K562 (cell line): ENCODE data around the gene TMEFF2. TPM values are rescaled to one million over a fixed set of nuclear protein-coding genes. Genes with fewer than 3 reads are reported as not detected.

Source experiments
- ATAC-seq: fragments of 200-7000 bp; cut with Tn5 transposase; 3 replicates; pipeline ENCODE4 v1.9.1; 2020; ENCODE audit warnings: moderate library complexity
- BruUV-seq: library from RNA; stranded (reverse); fragments of 400-500 nt; replicated peaks from 2 replicates; lab custom pipeline; 2021; lab: Mats Ljungman, UMichigan
- CTCF ChIA-PET: fragments of 300-600 bp; formaldehyde crosslinking; extraction: SDS; loops from one replicate; lab custom pipeline; 2021; ENCODE audit warnings: low intra/inter-chr PET ratio; lab: Yijun Ruan, JAX
- POLR2A ChIA-PET: fragments of 300-600, 350-650 bp; sonication (Branson Sonifier 250); formaldehyde crosslinking; extraction: SDS; loops from one replicate; lab custom pipeline; 2021; ENCODE audit warnings: antibody characterized with exemption, inconsistent platforms; lab: Yijun Ruan, JAX
- DNase-seq, 4 experiments: peaks; one replicate each; pipeline versions ENCODE4 v3.0.0 to v3.0.0-alpha.2; 2011 to 2018; ENCODE audit warnings: low spot score in 3 of 4, mixed read lengths in 3 of 4; ENCODE audit errors: extremely low read depth in 1 of 4
- FAIRE-seq: peaks from 2 replicates; lab custom pipeline; 2011; peaks lifted over from hg19 to GRCh38; lab: Jason Lieb, UNC
- H2AFZ ChIP-seq: 2 replicates; pipeline ENCODE4 v1.6.0; 2011; ENCODE audit warnings: low read depth, low read length, control low read depth, inconsistent platforms
- H3K27ac ChIP-seq: fragments of 200-600 bp; 3 replicates; pipeline ENCODE4 v1.8.0; 2011; ENCODE audit warnings: low read depth, mild to moderate bottlenecking, control low read depth, inconsistent platforms, low read length, moderate library complexity, mixed read lengths; ENCODE audit errors: extremely low read depth
- H3K27me3 ChIP-seq, 2 experiments: fragments of 300-600 bp in 1 of 2; 2 replicates in 1 of 2; 3 replicates in 1 of 2; pipeline versions ENCODE4 v1.6.0 to v1.8.0; 2011; ENCODE audit warnings: inconsistent platforms in 2 of 2, low read length in 2 of 2, mild to moderate bottlenecking in 1 of 2, mixed read lengths in 1 of 2, moderate library complexity in 1 of 2; ENCODE audit not compliant: control insufficient read depth in 2 of 2, insufficient read depth in 2 of 2
- H3K36me3 ChIP-seq: fragments of 300-600 bp; 3 replicates; pipeline ENCODE4 v1.8.0; 2011; ENCODE audit warnings: mild to moderate bottlenecking, low read length, inconsistent platforms; ENCODE audit not compliant: control insufficient read depth, insufficient read depth
- H3K4me1 ChIP-seq, 2 experiments: fragments of 200-600 bp in 1 of 2; replicated peaks in 1 of 2; 2 replicates in 1 of 2; 3 replicates in 1 of 2; pipeline versions ENCODE4 v1.5.1 to v1.8.0; 2011; ENCODE audit warnings: inconsistent platforms in 2 of 2, low read length in 2 of 2, mild to moderate bottlenecking in 1 of 2, mixed read lengths in 1 of 2, moderate library complexity in 1 of 2; ENCODE audit not compliant: control insufficient read depth in 2 of 2, insufficient read depth in 2 of 2
- H3K4me2 ChIP-seq: 2 replicates; pipeline ENCODE4 v1.6.1; 2011; ENCODE audit warnings: low read length, control low read depth, inconsistent platforms, mixed read lengths; ENCODE audit not compliant: insufficient read depth
- H3K4me3 ChIP-seq: fragments of 200-600 bp; sonication (generic), shearing (Covaris generic); 2 replicates; pipeline ENCODE4 v1.5.1; 2016; ENCODE audit warnings: control low read depth, inconsistent platforms
- H3K79me2 ChIP-seq: fragments of 200-600 bp; 3 replicates; pipeline ENCODE4 v1.8.0; 2011; ENCODE audit warnings: low read length, inconsistent platforms; ENCODE audit not compliant: control insufficient read depth, insufficient read depth
- H3K9ac ChIP-seq, 2 experiments: 2 replicates each; pipeline versions ENCODE4 v1.6.0 to v1.6.1; 2011; ENCODE audit warnings: low read depth in 2 of 2, low read length in 2 of 2, control low read depth in 1 of 2, inconsistent platforms in 1 of 2, mild to moderate bottlenecking in 1 of 2, mixed read lengths in 1 of 2; ENCODE audit not compliant: insufficient read depth in 1 of 2
- H3K9me1 ChIP-seq: one replicate; pipeline ENCODE4 v1.6.0; 2011; ENCODE audit warnings: inconsistent platforms, mild to moderate bottlenecking, low read length, moderate library complexity; ENCODE audit not compliant: control insufficient read depth, insufficient read depth
- H3K9me3 ChIP-seq: replicated peaks from 2 replicates; pipeline ENCODE4 v1.5.1; 2011; ENCODE audit warnings: low read depth, low read length, inconsistent platforms; ENCODE audit not compliant: control insufficient read depth, insufficient read depth
- H4K20me1 ChIP-seq: replicated peaks from 2 replicates; pipeline ENCODE4 v1.6.1; 2011; ENCODE audit warnings: low read length, inconsistent platforms, mixed read lengths; ENCODE audit not compliant: control insufficient read depth, insufficient read depth
- CBFA2T2 ChIP-seq: fragments of 450-650 bp; conservative IDR thresholded peaks from 2 replicates; pipeline ENCODE4 v1.6.1; 2017; ENCODE audit warnings: mild to moderate bottlenecking
- CBX1 ChIP-seq: sonication (generic); IDR thresholded peaks from 2 replicates; pipeline ENCODE4 v1.6.1; 2016; ENCODE audit warnings: antibody characterized with exemption, low read depth, mild to moderate bottlenecking
- ESRRA ChIP-seq: fragments of 450-650 bp; IDR thresholded peaks from 2 replicates; pipeline ENCODE4 v1.6.1; 2014; ENCODE audit warnings: low read depth, mild to moderate bottlenecking, moderate library complexity, borderline replicate concordance
- EZH2 ChIP-seq: IDR thresholded peaks from 2 replicates; pipeline ENCODE4 v1.6.1; 2012; ENCODE audit warnings: low read depth, mild to moderate bottlenecking, inconsistent platforms, low read length, borderline replicate concordance
- RBM25 ChIP-seq: fragments of 200-400 bp; formaldehyde crosslinking; IDR thresholded peaks from 2 replicates; pipeline ENCODE4 v1.6.1; 2018; ENCODE audit warnings: low read length, low read depth, moderate library complexity; ENCODE audit not compliant: severe bottlenecking
- RFX1 ChIP-seq: fragments of 450-650 bp; IDR thresholded peaks from 2 replicates; pipeline ENCODE4 v1.6.1; 2016; ENCODE audit warnings: mild to moderate bottlenecking, moderate library complexity
- SRSF9 ChIP-seq: fragments of 200-400 bp; formaldehyde crosslinking; IDR thresholded peaks from 2 replicates; pipeline ENCODE4 v1.6.1; 2017; ENCODE audit warnings: low read depth, low read length, borderline replicate concordance
- WHSC1 ChIP-seq: IDR thresholded peaks from one replicate; pipeline ENCODE4 v1.6.1; 2012; ENCODE audit warnings: low read length, control low read depth, inconsistent platforms
- ZNF24 ChIP-seq: fragments of 450-650 bp; IDR thresholded peaks from 2 replicates; pipeline ENCODE4 v1.6.1; 2016
- WGBS: fragments of 100-300 bp; shearing (Covaris generic); methylation state at CpG from one replicate; pipeline ENCODE4 v1.1.6; 2016; ENCODE audit warnings: low coverage, mixed read lengths; ENCODE audit not compliant: insufficient coverage; ENCODE audit errors: missing lambda C conversion rate; 5-methylcytosine and 5-hydroxymethylcytosine counted together
- in situ Hi-C: fragments of 300-500 bp; cut with MboI; formaldehyde crosslinking; loops from 4 replicates; pipeline ENCODE4 v1.15.0; 2018; ENCODE audit warnings: inconsistent platforms, mixed read lengths
- intact Hi-C: fragments of 100-400 bp; cut with micrococcal nuclease; formaldehyde crosslinking; loops from 2 replicates; pipeline ENCODE4 v1.14.2; 2022
- polyA plus RNA-seq, 8 experiments: library from polyadenylated mRNA; depleted of rRNA in 4 of 8; stranded (reverse) in 5 of 8; unstranded in 3 of 8; fragments of >200 nt; fragmentation: Nextera tagmentation in 2 of 8; fragmentation: Illumina TruSeq in 1 of 8; extraction: Ambion mirVana in 2 of 8; extraction: Trizol in 1 of 8; gene quantifications; 2 replicates each; pipeline versions ENCODE4 v1.2.1 to v1.2.3, GENCODE V29; 2011 to 2014; ENCODE audit warnings: inconsistent platforms in 1 of 8, missing spikeins in 1 of 8
- total RNA-seq, 7 experiments: library from RNA; depleted of rRNA in 6 of 7; stranded (reverse); fragments of >200 nt in 6 of 7; fragmentation: Illumina TruSeq in 2 of 7; extraction: Trizol in 2 of 7; gene quantifications; 2 replicates each; pipeline versions ENCODE4 v1.2.1 to v1.2.3, GENCODE V29; 2011 to 2021; ENCODE audit warnings: low replicate concordance in 1 of 7
- TF ChIP-seq, protein P1 (sequence below): sonication (generic); formaldehyde crosslinking; IDR thresholded peaks from 2 replicates; pipeline ENCODE4 v1.8.1; 2023; ENCODE audit warnings: mild to moderate bottlenecking, missing genetic modification reagents

Gene TMEFF2
- total and polyA plus RNA-seq, 9 of the 15 experiments (the other 6 are each of a cell fraction or from before 2014, with no cell fraction given): 1.4 TPM; not detected in 8

- 10% methylated on average over 4 of the region's 4 CpGs for WGBS
These were observed 107.3 kb downstream of the TMEFF2 start for GRCh38 chr2:192087398-192087958.

More at GRCh38 chr2:192087398-192087958, 107.3 kb downstream of the TMEFF2 start:
- H3K9ac ChIP-seq: no peak overlapping the region
- ChIA-PET CTCF (no interaction called here), POLR2A (interaction anchor here (1.1 kb wide), 1 partner anchor 69 kb away, joined by 3 read pairs; no protein-coding TSS in a partner anchor)
- H3K27ac ChIP-seq: no peak overlapping the region
- ATAC-seq: no peak
- H3K4me1 ChIP-seq: no peaks in the 10 kb centered on the region
- H3K79me2 ChIP-seq: no peaks in the 10 kb centered on the region
- DNase-seq: no peak
- H3K4me3 ChIP-seq: no peak overlapping the region
- H2AFZ ChIP-seq: no peak overlapping the region
- intact Hi-C loops: no loop called here
- H3K9me3 ChIP-seq: no peaks in the 10 kb centered on the region
- H3K36me3 ChIP-seq: no peaks in the 10 kb centered on the region
- no peaks in the 10 kb centered on the region for H4K20me1 ChIP-seq
- BruUV-seq: no TSS peak
- TF ChIP-seq EZH2 (no peak), ZNF24 (no peak), CBFA2T2 (no peak), CBX1 (no peak), RBM25 (no peak), SRSF9 (no peak), WHSC1 (no peak), ESRRA (no peak), RFX1 (no peak)
- TF ChIP-seq, protein P1, sequence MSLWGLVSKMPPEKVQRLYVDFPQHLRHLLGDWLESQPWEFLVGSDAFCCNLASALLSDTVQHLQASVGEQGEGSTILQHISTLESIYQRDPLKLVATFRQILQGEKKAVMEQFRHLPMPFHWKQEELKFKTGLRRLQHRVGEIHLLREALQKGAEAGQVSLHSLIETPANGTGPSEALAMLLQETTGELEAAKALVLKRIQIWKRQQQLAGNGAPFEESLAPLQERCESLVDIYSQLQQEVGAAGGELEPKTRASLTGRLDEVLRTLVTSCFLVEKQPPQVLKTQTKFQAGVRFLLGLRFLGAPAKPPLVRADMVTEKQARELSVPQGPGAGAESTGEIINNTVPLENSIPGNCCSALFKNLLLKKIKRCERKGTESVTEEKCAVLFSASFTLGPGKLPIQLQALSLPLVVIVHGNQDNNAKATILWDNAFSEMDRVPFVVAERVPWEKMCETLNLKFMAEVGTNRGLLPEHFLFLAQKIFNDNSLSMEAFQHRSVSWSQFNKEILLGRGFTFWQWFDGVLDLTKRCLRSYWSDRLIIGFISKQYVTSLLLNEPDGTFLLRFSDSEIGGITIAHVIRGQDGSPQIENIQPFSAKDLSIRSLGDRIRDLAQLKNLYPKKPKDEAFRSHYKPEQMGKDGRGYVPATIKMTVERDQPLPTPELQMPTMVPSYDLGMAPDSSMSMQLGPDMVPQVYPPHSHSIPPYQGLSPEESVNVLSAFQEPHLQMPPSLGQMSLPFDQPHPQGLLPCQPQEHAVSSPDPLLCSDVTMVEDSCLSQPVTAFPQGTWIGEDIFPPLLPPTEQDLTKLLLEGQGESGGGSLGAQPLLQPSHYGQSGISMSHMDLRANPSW (CRISPR knock-in tag): no peak
- TF ChIP-seq, all 486 proteins: peak for 0
- no peak overlapping the region for H3K4me2 ChIP-seq
- in situ Hi-C loops: no loop called here
- FAIRE-seq: no peak
- H3K27me3 ChIP-seq: no peaks in the 10 kb centered on the region
- no peaks in the 10 kb centered on the region for H3K9me1 ChIP-seq
